GM23338 (cell line): ENCODE measurements around the gene CHD9NB. TPM values are rescaled to one million over a fixed set of nuclear protein-coding genes. Genes with fewer than 3 reads are reported as not detected.

ENCODE experiments used
- ATAC-seq: fragments of 200-7000 bp; cut with Tn5 transposase; 3 replicates; pipeline ENCODE4 v1.9.1; 2020
- DNase-seq: peaks from one replicate; pipeline ENCODE4 v3.0.0-alpha.2; 2015; ENCODE audit warnings: low spot score
- H2AFZ ChIP-seq: fragments of 200-600 bp; sonication (generic); 2 replicates; pipeline ENCODE4 v1.8.0; 2016; ENCODE audit warnings: antibody characterized with exemption, mild to moderate bottlenecking, moderate library complexity
- H3F3A ChIP-seq: fragments of 200-600 bp; sonication (generic); replicated peaks from 2 replicates; pipeline ENCODE4 v1.8.0; 2017; ENCODE audit warnings: antibody characterized with exemption, mixed run types, low read depth
- H3K27ac ChIP-seq: fragments of 200-600 bp; sonication (generic); 2 replicates; pipeline ENCODE4 v1.6.1; 2016; ENCODE audit warnings: low read depth
- H3K27me3 ChIP-seq: fragments of 200-600 bp; sonication (generic); 2 replicates; pipeline ENCODE4 v1.8.0; 2016; ENCODE audit warnings: mild to moderate bottlenecking, mixed run types, moderate library complexity; ENCODE audit not compliant: insufficient read depth
- H3K36me3 ChIP-seq: fragments of 200-600 bp; sonication (generic); 2 replicates; pipeline ENCODE4 v1.8.0; 2016; ENCODE audit warnings: mild to moderate bottlenecking; ENCODE audit not compliant: insufficient read depth
- H3K4me1 ChIP-seq: fragments of 200-600 bp; sonication (generic); 2 replicates; pipeline ENCODE4 v1.8.0; 2016; ENCODE audit warnings: mild to moderate bottlenecking, moderate library complexity; ENCODE audit not compliant: insufficient read depth
- H3K4me2 ChIP-seq: fragments of 200-600 bp; sonication (generic); 2 replicates; pipeline ENCODE4 v1.7.1; 2017; ENCODE audit warnings: mixed run types
- H3K4me3 ChIP-seq: fragments of 200-600 bp; sonication (generic); 2 replicates; pipeline ENCODE4 v1.6.1; 2016; ENCODE audit warnings: mixed run types
- H3K79me2 ChIP-seq: fragments of 200-600 bp; sonication (generic); replicated peaks from 2 replicates; pipeline ENCODE4 v1.8.0; 2017; ENCODE audit warnings: mild to moderate bottlenecking; ENCODE audit not compliant: insufficient read depth
- H3K9me2 ChIP-seq: fragments of 200-600 bp; sonication (generic); 2 replicates; pipeline ENCODE4 v1.8.0; 2017; ENCODE audit not compliant: insufficient read depth
- H4K20me1 ChIP-seq: fragments of 200-600 bp; sonication (generic); replicated peaks from 2 replicates; pipeline ENCODE4 v1.8.0; 2017; ENCODE audit warnings: mild to moderate bottlenecking; ENCODE audit not compliant: insufficient read depth
- H3K27ac Mint-ChIP-seq: 2 replicates; pipeline ENCODE4 v1.8.0; 2020; ENCODE audit warnings: inconsistent platforms, mild to moderate bottlenecking, moderate library complexity, mixed read lengths
- H3K27me3 Mint-ChIP-seq: 3 replicates; pipeline ENCODE4 v1.8.0; 2022; ENCODE audit warnings: low read depth, mild to moderate bottlenecking, moderate library complexity, mixed read lengths, inconsistent platforms; ENCODE audit not compliant: insufficient read depth, poor library complexity
- H3K36me3 Mint-ChIP-seq: 3 replicates; pipeline ENCODE4 v1.8.0; 2021; ENCODE audit warnings: low read depth, mild to moderate bottlenecking, inconsistent platforms, moderate library complexity, mixed read lengths
- H3K4me1 Mint-ChIP-seq: 3 replicates; pipeline ENCODE4 v1.8.0; 2020; ENCODE audit warnings: mild to moderate bottlenecking, inconsistent platforms, mixed read lengths
- H3K4me3 Mint-ChIP-seq: 3 replicates; pipeline ENCODE4 v1.8.0; 2021; ENCODE audit warnings: moderate library complexity, mild to moderate bottlenecking, inconsistent platforms, mixed read lengths
- H3K9me3 Mint-ChIP-seq: 3 replicates; pipeline ENCODE4 v1.8.0; 2020; ENCODE audit warnings: moderate library complexity, mild to moderate bottlenecking, inconsistent platforms, mixed read lengths
- CREB1 ChIP-seq: fragments of 250-450 bp; sonication (Bioruptor Pico); IDR thresholded peaks from 2 replicates; pipeline ENCODE4 v1.5.0; 2020; ENCODE audit warnings: low read depth, mild to moderate bottlenecking, moderate library complexity
- EZH2 ChIP-seq: fragments of 200-600 bp; sonication (generic); IDR thresholded peaks from one replicate; pipeline ENCODE4 v1.8.0; 2017; ENCODE audit warnings: antibody characterized with exemption, mild to moderate bottlenecking, low read depth; ENCODE audit not compliant: unreplicated experiment
- EZH2phosphoT487 ChIP-seq: fragments of 200-600 bp; sonication (generic); IDR thresholded peaks from one replicate; pipeline ENCODE4 v1.8.1; 2018; ENCODE audit warnings: antibody characterized with exemption; ENCODE audit not compliant: unreplicated experiment
- JUNB ChIP-seq: IDR thresholded peaks from one replicate; pipeline ENCODE4 v1.6.1; 2016; ENCODE audit warnings: antibody characterized with exemption; ENCODE audit not compliant: unreplicated experiment
- POLR2AphosphoS5 ChIP-seq: IDR thresholded peaks from 2 replicates; pipeline ENCODE4 v1.6.1; 2016; ENCODE audit warnings: antibody characterized with exemption, low read depth
- REST ChIP-seq: IDR thresholded peaks from one replicate; pipeline ENCODE4 v1.6.1; 2018; ENCODE audit warnings: antibody characterized with exemption; ENCODE audit not compliant: unreplicated experiment
- STAT1 ChIP-seq: IDR thresholded peaks from one replicate; pipeline ENCODE4 v1.6.1; 2016; ENCODE audit warnings: antibody characterized with exemption; ENCODE audit not compliant: unreplicated experiment
- ZNF114 ChIP-seq: fragments of 250-450 bp; sonication (Bioruptor Pico); IDR thresholded peaks from 2 replicates; pipeline ENCODE4 v1.5.0; 2020; ENCODE audit warnings: mild to moderate bottlenecking, moderate library complexity
- ZNF331 ChIP-seq: fragments of 250-450 bp; sonication (Bioruptor Pico); IDR thresholded peaks from 2 replicates; pipeline ENCODE4 v1.5.0; 2020; ENCODE audit warnings: low read depth, mild to moderate bottlenecking, moderate library complexity
- ZNF462 ChIP-seq: fragments of 250-450 bp; sonication (Bioruptor Pico); IDR thresholded peaks from 2 replicates; pipeline ENCODE4 v1.5.0; 2020; ENCODE audit warnings: mild to moderate bottlenecking, moderate library complexity
- polyA plus RNA-seq: library from polyadenylated mRNA; unstranded; fragments of >200 nt; fragmentation: Nextera tagmentation; extraction: Ambion mirVana; gene quantifications from 2 replicates; pipeline ENCODE4 v1.2.1, GENCODE V29; 2016
- total RNA-seq: library from RNA; depleted of rRNA; stranded (reverse); fragments of >200 nt; shearing (Covaris generic); gene quantifications from 2 replicates; pipeline ENCODE4 v1.2.3, GENCODE V29; 2014

Gene CHD9NB
- total and polyA plus RNA-seq, 2 experiments from 2014 or later: 1.7 to 4.2 TPM

- Histone ChIP-seq H3K27me3 (no peaks in the 10 kb centered on the region), H3K9me2 (no peaks in the 10 kb centered on the region), H3K79me2 (peaks cover 62% of the 10 kb centered on the region), H3F3A (no peaks in the 10 kb centered on the region), H3K4me2 (no peak overlapping the region), H3K4me3 (no peak overlapping the region), H2AFZ (no peak overlapping the region), H3K36me3 (0 out of 2 replicates have a peak, but pooled peaks cover 4% of the 10 kb centered on the region), H3K4me1 (no peaks in the 10 kb centered on the region; the same call in 1 of the 2 replicates), H4K20me1 (no peaks in the 10 kb centered on the region; the same call in 1 of the 2 replicates), H3K27ac (no peak overlapping the region)
- H3K4me3 Mint-ChIP-seq: no peak overlapping the region
- TF ChIP-seq ZNF331 (CRISPR knock-in tag) (no peak), ZNF114 (CRISPR knock-in tag) (no peak)
- no peak for DNase-seq
- H3K27ac Mint-ChIP-seq: no peak overlapping the region
- H3K9me3 Mint-ChIP-seq: no peaks in the 10 kb centered on the region; the same call in 2 of the 3 replicates
- peaks cover 9% of the 10 kb centered on the region; the same call in 2 of the 3 replicates for H3K36me3 Mint-ChIP-seq
- H3K27me3 Mint-ChIP-seq: peaks cover 2% of the 10 kb centered on the region
- H3K4me1 Mint-ChIP-seq: peaks cover 18% of the 10 kb centered on the region
- ATAC-seq: no peak; the same call in 2 of the 3 replicates
Observed at GRCh38 chr16:53065461-53066061, 12.9 kb upstream of the CHD9NB start.

- Histone ChIP-seq H3K9me2 (no peaks in the 10 kb centered on the region), H3K4me2 (no peak overlapping the region), H2AFZ (no peak overlapping the region), H3K4me1 (no peaks in the 10 kb centered on the region; the same call in 1 of the 2 replicates), H3F3A (no peaks in the 10 kb centered on the region), H3K36me3 (0 out of 2 replicates have a peak, but pooled peaks cover 4% of the 10 kb centered on the region), H3K27ac (no peak overlapping the region), H3K4me3 (no peak overlapping the region), H3K79me2 (peaks cover 62% of the 10 kb centered on the region), H4K20me1 (no peaks in the 10 kb centered on the region; the same call in 1 of the 2 replicates), H3K27me3 (no peaks in the 10 kb centered on the region)
- Mint-ChIP-seq H3K27me3 (no peaks in the 10 kb centered on the region), H3K4me3 (no peak overlapping the region), H3K9me3 (no peaks in the 10 kb centered on the region), H3K36me3 (peaks cover 5% of the 10 kb centered on the region), H3K27ac (no peak overlapping the region), H3K4me1 (peaks cover 18% of the 10 kb centered on the region)
- no peak for ATAC-seq
- no peak for DNase-seq
- TF ChIP-seq POLR2AphosphoS5: no peak
- no peak for TF ChIP-seq ZNF462 (CRISPR knock-in tag)
- no peak for TF ChIP-seq EZH2
- no peak for TF ChIP-seq REST
- no peak for TF ChIP-seq ZNF331 (CRISPR knock-in tag)
- TF ChIP-seq JUNB: no peak
- no peak for TF ChIP-seq STAT1
- no peak for TF ChIP-seq CREB1 (CRISPR knock-in tag)
- TF ChIP-seq EZH2phosphoT487: no peak
- no peak for TF ChIP-seq ZNF114 (CRISPR knock-in tag)
Observed at GRCh38 chr16:53064081-53064578, 11.4 kb upstream of the CHD9NB start.
